ENCODE measurements around the gene TSPAN18.

The TSPAN18 gene

DNA sequence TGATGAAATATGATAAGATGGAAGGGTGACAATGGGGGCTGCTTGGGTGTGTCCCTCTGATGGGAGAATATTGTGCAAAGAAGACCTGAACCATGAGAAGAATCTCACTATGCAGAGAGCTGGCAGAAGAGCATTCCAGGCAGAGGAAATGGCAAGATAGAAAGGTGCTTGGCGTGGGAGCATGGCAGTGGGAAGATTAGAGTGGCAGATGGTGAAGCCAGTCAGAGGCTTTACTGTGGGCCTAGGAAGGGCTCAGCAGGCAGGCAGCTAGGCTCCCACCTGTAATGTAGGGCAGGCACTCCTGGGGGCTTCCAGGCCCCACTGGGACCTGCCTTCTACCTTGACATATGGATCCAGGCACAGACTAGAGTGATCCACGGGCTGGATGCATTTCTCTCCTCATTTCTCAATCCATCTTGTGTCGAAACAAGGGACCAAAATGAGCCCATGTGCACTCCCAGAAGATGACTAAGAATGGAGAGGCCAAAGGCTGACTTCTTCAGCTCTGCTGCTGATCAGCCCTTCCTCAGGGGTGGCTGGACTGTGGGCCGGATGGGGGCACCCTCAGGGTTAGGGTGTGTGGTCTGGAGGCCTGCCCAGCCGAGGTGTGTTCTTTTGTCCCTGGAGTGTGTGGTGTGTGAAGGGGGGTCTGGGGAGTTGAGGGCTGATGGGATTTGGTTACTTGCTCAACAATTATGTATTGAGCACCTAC is 88.3 kb downstream of the TSPAN18 start:
- H3K14ac ChIP-seq (ENCODE audit: low read length), result no peak overlapping the region
- no peak overlapping the region for H3K4ac ChIP-seq (ENCODE audit: low read length)
- H3K79me1 ChIP-seq (ENCODE audit: low read depth, low read length), result peaks cover 7% of the 10 kb centered on the region
- peaks cover 5 to 40% of the 10 kb centered on the region in 2 donors for H3K4me1 ChIP-seq (ENCODE audit: control insufficient read depth in 2 of 2, insufficient read depth in 1 of 2, low read depth in 1 of 2, low read length in 2 of 2)
- H2BK12ac ChIP-seq (ENCODE audit: low read length), result no peak overlapping the region
- no peak overlapping the region for H4K91ac ChIP-seq (ENCODE audit: low read depth, low read length, poor library complexity)
- H3K4me3 ChIP-seq (ENCODE audit: low read length in 2 of 2), result no peak overlapping the region
- H3K23ac ChIP-seq (ENCODE audit: low read depth, low read length, poor library complexity), result no peak overlapping the region
- no peak overlapping the region for H2AFZ ChIP-seq (ENCODE audit: low read length)
- no peak overlapping the region for H3K9ac ChIP-seq (ENCODE audit: low read depth, low read length, poor library complexity)
- H3K9me3 ChIP-seq (replicated peaks in 1 of 2; ENCODE audit: control insufficient read depth in 2 of 2, insufficient read depth in 1 of 2, low read depth in 1 of 2, low read length in 2 of 2), result peaks cover 2 to 4% of the 10 kb centered on the region in 2 donors
- no CpG with 5 or more reads among the region's 5 CpGs for WGBS, 2 donors (ENCODE audit: extremely low coverage in 2 of 2, insufficient read length in 2 of 2, insufficient replicate concordance in 1 of 2)
- H3K27me3 ChIP-seq (ENCODE audit: control insufficient read depth in 3 of 3, insufficient read depth in 3 of 3, low read depth in 1 of 3, low read length in 3 of 3), result no peaks in the 10 kb centered on the region
- H3K27ac ChIP-seq (replicated peaks; ENCODE audit: low read length), result no peak overlapping the region
- H3K36me3 ChIP-seq (replicated peaks in 1 of 2; ENCODE audit: control insufficient read depth in 2 of 2, insufficient read depth in 2 of 2, low read length in 2 of 2), result peaks cover 6 to 12% of the 10 kb centered on the region in 2 donors
- no peak overlapping the region for H4K8ac ChIP-seq (ENCODE audit: low read depth, low read length)
- no peak overlapping the region for H3K4me2 ChIP-seq (ENCODE audit: insufficient read depth, low read length, poor library complexity, severe bottlenecking)
- peak overlapping the region; percentile 64 for H3K18ac ChIP-seq (ENCODE audit: low read length)
- peak overlapping the region; percentile 43 for H2AK5ac ChIP-seq (ENCODE audit: low read depth, low read length)
- DNase-seq (ENCODE audit: low spot score), result no peak
- peak overlapping the region; percentile 17 for H2BK15ac ChIP-seq (ENCODE audit: low read length)
- H2BK5ac ChIP-seq (ENCODE audit: low read length), result no peak overlapping the region
- H2BK120ac ChIP-seq (ENCODE audit: low read depth, low read length), result no peak overlapping the region

DNA sequence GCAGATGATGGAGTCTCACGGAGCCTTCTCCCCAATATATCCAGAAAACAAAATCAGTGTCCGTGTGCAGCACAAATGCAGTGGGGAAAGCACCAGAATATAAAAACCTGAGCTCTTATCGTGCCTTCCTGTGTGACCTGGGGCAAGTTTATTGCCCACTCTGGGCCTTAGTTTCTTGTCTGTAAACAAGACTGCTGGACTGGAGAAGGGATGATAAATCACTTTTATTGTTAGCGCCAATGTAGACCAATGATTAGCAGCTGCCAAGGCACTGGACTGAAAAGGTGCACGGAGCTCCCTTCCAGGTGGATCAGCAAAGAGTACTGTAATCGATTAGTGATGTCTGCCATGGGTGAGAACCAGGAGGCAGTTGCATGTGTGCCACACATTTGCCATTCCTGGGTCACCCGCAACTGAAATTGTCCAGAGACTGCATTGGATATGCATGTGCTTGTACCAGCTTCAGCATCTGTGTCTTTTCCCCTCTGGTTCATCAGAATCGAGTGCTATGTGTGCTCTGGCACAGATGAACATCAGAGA is 89.2 kb downstream of the TSPAN18 start:
- Histone ChIP-seq H2BK5ac (ENCODE audit: low read length) (no peak overlapping the region), H3K27me3 (ENCODE audit: control insufficient read depth in 3 of 3, insufficient read depth in 3 of 3, low read depth in 1 of 3, low read length in 3 of 3) (no peaks in the 10 kb centered on the region), H2BK15ac (ENCODE audit: low read length) (no peak overlapping the region), H2BK12ac (ENCODE audit: low read length) (no peak overlapping the region), H3K14ac (ENCODE audit: low read length) (no peak overlapping the region), H3K23ac (ENCODE audit: low read depth, low read length, poor library complexity) (peak overlapping the region; percentile 2), H3K36me3 (replicated peaks in 1 of 2; ENCODE audit: control insufficient read depth in 2 of 2, insufficient read depth in 2 of 2, low read length in 2 of 2) (peaks cover 6 to 12% of the 10 kb centered on the region in 2 donors), H2AFZ (ENCODE audit: low read length) (no peak overlapping the region), H3K4me2 (ENCODE audit: insufficient read depth, low read length, poor library complexity, severe bottlenecking) (no peak overlapping the region), H3K4ac (ENCODE audit: low read length) (no peak overlapping the region), H4K91ac (ENCODE audit: low read depth, low read length, poor library complexity) (no peak overlapping the region), H3K4me1 (ENCODE audit: control insufficient read depth in 2 of 2, insufficient read depth in 1 of 2, low read depth in 1 of 2, low read length in 2 of 2) (peaks cover 5 to 40% of the 10 kb centered on the region in 2 donors), H2BK120ac (ENCODE audit: low read depth, low read length) (no peak overlapping the region), H3K4me3 (ENCODE audit: low read length in 2 of 2) (no peak overlapping the region), H2AK5ac (ENCODE audit: low read depth, low read length) (no peak overlapping the region), H3K9me3 (replicated peaks in 1 of 2; ENCODE audit: control insufficient read depth in 2 of 2, insufficient read depth in 1 of 2, low read depth in 1 of 2, low read length in 2 of 2) (peaks cover 2 to 8% of the 10 kb centered on the region in 2 donors), H3K79me1 (ENCODE audit: low read depth, low read length) (peaks cover 7% of the 10 kb centered on the region), H3K27ac (replicated peaks; ENCODE audit: low read length) (no peak overlapping the region), H4K8ac (ENCODE audit: low read depth, low read length) (peak overlapping the region; percentile 83), H3K18ac (ENCODE audit: low read length) (peak overlapping the region; percentile 22), H3K9ac (ENCODE audit: low read depth, low read length, poor library complexity) (no peak overlapping the region)
- no peak for DNase-seq (ENCODE audit: low spot score)
- no CpG with 5 or more reads among the region's 8 CpGs for WGBS, 2 donors (ENCODE audit: extremely low coverage in 2 of 2, insufficient read length in 2 of 2, insufficient replicate concordance in 1 of 2)

DNA sequence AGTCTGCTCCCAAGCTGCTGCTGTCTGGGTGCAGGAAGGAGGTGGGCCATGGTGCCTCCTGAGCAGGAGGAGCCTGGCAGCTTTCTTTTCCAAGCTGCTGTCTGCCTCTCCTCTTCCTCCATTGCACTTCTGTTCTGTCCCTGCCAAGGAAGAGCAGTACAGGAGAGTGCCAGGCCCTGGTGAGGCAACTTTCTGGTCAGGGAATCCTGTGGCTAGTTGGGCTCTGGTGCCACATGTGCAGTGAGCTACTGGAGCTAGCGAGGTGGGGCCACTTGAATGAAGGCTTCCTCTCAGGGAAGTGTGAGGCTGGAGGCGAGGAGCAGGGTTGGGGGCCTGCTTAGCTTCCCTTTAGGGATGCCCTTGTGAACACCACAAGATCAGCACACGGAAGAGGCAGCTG is 90.0 kb downstream of the TSPAN18 start:
- peak overlapping the region; percentile 89 for H2BK5ac ChIP-seq (ENCODE audit: low read length)
- no peak overlapping the region for H3K27ac ChIP-seq (replicated peaks; ENCODE audit: low read length)
- H4K8ac ChIP-seq (ENCODE audit: low read depth, low read length), result no peak overlapping the region
- no CpG with 5 or more reads among the region's 3 CpGs for WGBS, 2 donors (ENCODE audit: extremely low coverage in 2 of 2, insufficient read length in 2 of 2, insufficient replicate concordance in 1 of 2)
- H3K27me3 ChIP-seq (ENCODE audit: control insufficient read depth in 3 of 3, insufficient read depth in 3 of 3, low read depth in 1 of 3, low read length in 3 of 3), result no peaks in the 10 kb centered on the region
- H2AFZ ChIP-seq (ENCODE audit: low read length), result no peak overlapping the region
- peaks cover 6 to 12% of the 10 kb centered on the region in 2 donors for H3K36me3 ChIP-seq (replicated peaks in 1 of 2; ENCODE audit: control insufficient read depth in 2 of 2, insufficient read depth in 2 of 2, low read length in 2 of 2)
- H3K79me1 ChIP-seq (ENCODE audit: low read depth, low read length), result peaks cover 7% of the 10 kb centered on the region
- peak overlapping the region; percentile 25 for H3K14ac ChIP-seq (ENCODE audit: low read length)
- no peak overlapping the region for H4K91ac ChIP-seq (ENCODE audit: low read depth, low read length, poor library complexity)
- H2BK120ac ChIP-seq (ENCODE audit: low read depth, low read length), result no peak overlapping the region
- H2BK12ac ChIP-seq (ENCODE audit: low read length), result peak overlapping the region; percentile 9
- peak overlapping the region; percentile 66 for H3K18ac ChIP-seq (ENCODE audit: low read length)
- H3K4ac ChIP-seq (ENCODE audit: low read length), result no peak overlapping the region
- no peak overlapping the region for H3K4me2 ChIP-seq (ENCODE audit: insufficient read depth, low read length, poor library complexity, severe bottlenecking)
- H3K9ac ChIP-seq (ENCODE audit: low read depth, low read length, poor library complexity), result peak overlapping the region; percentile 9
- DNase-seq (ENCODE audit: low spot score), result no peak
- no peak overlapping the region for H3K4me3 ChIP-seq (ENCODE audit: low read length in 2 of 2)
- peak overlapping the region; percentile 9 for H2AK5ac ChIP-seq (ENCODE audit: low read depth, low read length)
- H3K4me1 ChIP-seq (ENCODE audit: control insufficient read depth in 2 of 2, insufficient read depth in 1 of 2, low read depth in 1 of 2, low read length in 2 of 2), result peaks cover 5 to 40% of the 10 kb centered on the region in 2 donors
- H3K23ac ChIP-seq (ENCODE audit: low read depth, low read length, poor library complexity), result peak overlapping the region; percentile 2
- H2BK15ac ChIP-seq (ENCODE audit: low read length), result peak overlapping the region; percentile 19
- peaks cover 2 to 10% of the 10 kb centered on the region in 2 donors for H3K9me3 ChIP-seq (replicated peaks in 1 of 2; ENCODE audit: control insufficient read depth in 2 of 2, insufficient read depth in 1 of 2, low read depth in 1 of 2, low read length in 2 of 2)

DNA sequence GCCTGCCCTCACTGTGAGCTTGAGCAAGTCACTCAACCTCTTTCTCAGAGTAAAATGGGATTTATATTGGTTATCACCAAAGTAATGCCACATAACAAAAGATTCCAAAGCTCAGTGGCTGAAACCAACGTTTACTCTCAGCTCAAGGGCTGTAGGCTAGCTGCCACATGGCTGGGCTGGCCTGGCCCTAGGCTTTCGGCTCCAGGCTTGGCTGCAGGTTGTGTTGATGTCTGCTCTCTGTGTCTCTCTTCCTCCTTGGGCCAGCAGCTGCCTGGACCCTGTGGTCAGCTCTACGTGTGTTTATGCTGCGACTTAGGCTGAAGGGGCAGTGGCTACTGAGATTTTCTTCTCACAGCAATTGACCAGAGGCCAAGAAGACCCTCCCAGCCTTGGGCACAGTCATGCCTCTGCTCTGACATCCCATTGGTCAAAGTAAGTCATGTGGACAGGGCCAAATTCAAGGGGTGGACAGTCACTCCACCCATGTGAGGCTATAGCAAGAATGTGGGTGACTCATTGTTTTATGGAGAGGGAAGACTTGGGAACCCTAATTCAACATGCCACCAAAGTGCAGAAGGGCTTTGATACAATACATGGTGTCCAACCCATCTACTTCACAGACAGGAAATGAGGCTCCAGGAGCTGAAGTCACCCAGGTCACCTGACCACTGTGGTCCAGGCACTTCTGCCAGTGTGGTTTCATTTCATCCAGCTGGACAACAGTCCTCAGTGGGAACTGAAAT is 90.6 kb downstream of the TSPAN18 start:
- H3K27ac ChIP-seq (replicated peaks; ENCODE audit: low read length), result no peak overlapping the region
- peaks cover 6 to 10% of the 10 kb centered on the region in 2 donors for H3K36me3 ChIP-seq (replicated peaks in 1 of 2; ENCODE audit: control insufficient read depth in 2 of 2, insufficient read depth in 2 of 2, low read length in 2 of 2)
- no peak overlapping the region for H3K4me2 ChIP-seq (ENCODE audit: insufficient read depth, low read length, poor library complexity, severe bottlenecking)
- H3K4me3 ChIP-seq (ENCODE audit: low read length in 2 of 2), result no peak overlapping the region
- no peak overlapping the region for H4K91ac ChIP-seq (ENCODE audit: low read depth, low read length, poor library complexity)
- no peaks in the 10 kb centered on the region for H3K27me3 ChIP-seq (ENCODE audit: control insufficient read depth in 3 of 3, insufficient read depth in 3 of 3, low read depth in 1 of 3, low read length in 3 of 3)
- peaks cover 5 to 34% of the 10 kb centered on the region in 2 donors for H3K4me1 ChIP-seq (ENCODE audit: control insufficient read depth in 2 of 2, insufficient read depth in 1 of 2, low read depth in 1 of 2, low read length in 2 of 2)
- no peak overlapping the region for H3K9ac ChIP-seq (ENCODE audit: low read depth, low read length, poor library complexity)
- H2BK12ac ChIP-seq (ENCODE audit: low read length), result peak overlapping the region; percentile 9
- H2BK120ac ChIP-seq (ENCODE audit: low read depth, low read length), result no peak overlapping the region
- no peak for DNase-seq (ENCODE audit: low spot score)
- H3K23ac ChIP-seq (ENCODE audit: low read depth, low read length, poor library complexity), result no peak overlapping the region
- peaks cover 2 to 14% of the 10 kb centered on the region in 2 donors for H3K9me3 ChIP-seq (replicated peaks in 1 of 2; ENCODE audit: control insufficient read depth in 2 of 2, insufficient read depth in 1 of 2, low read depth in 1 of 2, low read length in 2 of 2)
- no CpG with 5 or more reads among the region's 4 CpGs for WGBS, 2 donors (ENCODE audit: extremely low coverage in 2 of 2, insufficient read length in 2 of 2, insufficient replicate concordance in 1 of 2)
- peak overlapping the region; percentile 89 for H2BK5ac ChIP-seq (ENCODE audit: low read length)
- H3K4ac ChIP-seq (ENCODE audit: low read length), result no peak overlapping the region
- H2BK15ac ChIP-seq (ENCODE audit: low read length), result no peak overlapping the region
- H2AFZ ChIP-seq (ENCODE audit: low read length), result no peak overlapping the region
- peak overlapping the region; percentile 25 for H3K14ac ChIP-seq (ENCODE audit: low read length)
- H3K18ac ChIP-seq (ENCODE audit: low read length), result peak overlapping the region; percentile 66
- no peak overlapping the region for H4K8ac ChIP-seq (ENCODE audit: low read depth, low read length)
- peak overlapping the region; percentile 9 for H2AK5ac ChIP-seq (ENCODE audit: low read depth, low read length)
- peaks cover 7% of the 10 kb centered on the region for H3K79me1 ChIP-seq (ENCODE audit: low read depth, low read length)
